Mesothelial cell of epicardium (in vitro differentiated cells): ENCODE data around the gene IL2RA. TPM values are rescaled to one million over a fixed set of nuclear protein-coding genes. Genes with fewer than 3 reads are reported as not detected.

ENCODE experiments used
- DNase-seq, 2 experiments: peaks; one replicate each; pipeline ENCODE4 v3.0.0; 2021; ENCODE audit warnings: low spot score in 2 of 2; ENCODE audit not compliant: unreplicated experiment in 2 of 2
- H3K27ac Mint-ChIP-seq: 2 replicates; pipeline ENCODE4 v1.8.0; 2021; ENCODE audit warnings: mixed read lengths
- H3K27me3 Mint-ChIP-seq: 2 replicates; pipeline ENCODE4 v1.8.0; 2021; ENCODE audit warnings: low read depth, mixed read lengths
- H3K36me3 Mint-ChIP-seq: 2 replicates; pipeline ENCODE4 v1.8.0; 2021; ENCODE audit warnings: mixed read lengths
- H3K4me1 Mint-ChIP-seq: 2 replicates; pipeline ENCODE4 v1.8.0; 2021; ENCODE audit warnings: mixed read lengths
- H3K4me3 Mint-ChIP-seq: 2 replicates; pipeline ENCODE4 v1.8.0; 2021; ENCODE audit warnings: mild to moderate bottlenecking, moderate library complexity, mixed read lengths
- H3K9me3 Mint-ChIP-seq: 2 replicates; pipeline ENCODE4 v1.8.0; 2021; ENCODE audit warnings: mixed read lengths
- total RNA-seq: library from RNA; stranded (reverse); gene quantifications from 3 replicates; pipeline ENCODE4 v1.2.1, GENCODE V29; 2021
- TF ChIP-seq, protein P1 (sequence below): fragments of 200-600 bp; sonication (generic); IDR thresholded peaks from one replicate; pipeline ENCODE4 v1.5.0; 2021; ENCODE audit warnings: antibody characterized with exemption; ENCODE audit not compliant: unreplicated experiment

The IL2RA gene
- total RNA-seq, 1 donor from 2014 or later = not detected

GRCh38 chr10:6035931-6036575 lies 26.1 kb downstream of the IL2RA start:
- Mint-ChIP-seq H3K36me3 (no peaks in the 10 kb centered on the region), H3K9me3 (peaks cover 18% of the 10 kb centered on the region), H3K27ac (no peak overlapping the region), H3K4me3 (no peak overlapping the region), H3K4me1 (no peaks in the 10 kb centered on the region), H3K27me3 (peaks cover 11% of the 10 kb centered on the region)
- no peak for DNase-seq
- TF ChIP-seq, protein P1, sequence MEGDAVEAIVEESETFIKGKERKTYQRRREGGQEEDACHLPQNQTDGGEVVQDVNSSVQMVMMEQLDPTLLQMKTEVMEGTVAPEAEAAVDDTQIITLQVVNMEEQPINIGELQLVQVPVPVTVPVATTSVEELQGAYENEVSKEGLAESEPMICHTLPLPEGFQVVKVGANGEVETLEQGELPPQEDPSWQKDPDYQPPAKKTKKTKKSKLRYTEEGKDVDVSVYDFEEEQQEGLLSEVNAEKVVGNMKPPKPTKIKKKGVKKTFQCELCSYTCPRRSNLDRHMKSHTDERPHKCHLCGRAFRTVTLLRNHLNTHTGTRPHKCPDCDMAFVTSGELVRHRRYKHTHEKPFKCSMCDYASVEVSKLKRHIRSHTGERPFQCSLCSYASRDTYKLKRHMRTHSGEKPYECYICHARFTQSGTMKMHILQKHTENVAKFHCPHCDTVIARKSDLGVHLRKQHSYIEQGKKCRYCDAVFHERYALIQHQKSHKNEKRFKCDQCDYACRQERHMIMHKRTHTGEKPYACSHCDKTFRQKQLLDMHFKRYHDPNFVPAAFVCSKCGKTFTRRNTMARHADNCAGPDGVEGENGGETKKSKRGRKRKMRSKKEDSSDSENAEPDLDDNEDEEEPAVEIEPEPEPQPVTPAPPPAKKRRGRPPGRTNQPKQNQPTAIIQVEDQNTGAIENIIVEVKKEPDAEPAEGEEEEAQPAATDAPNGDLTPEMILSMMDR = no peak

DNA sequence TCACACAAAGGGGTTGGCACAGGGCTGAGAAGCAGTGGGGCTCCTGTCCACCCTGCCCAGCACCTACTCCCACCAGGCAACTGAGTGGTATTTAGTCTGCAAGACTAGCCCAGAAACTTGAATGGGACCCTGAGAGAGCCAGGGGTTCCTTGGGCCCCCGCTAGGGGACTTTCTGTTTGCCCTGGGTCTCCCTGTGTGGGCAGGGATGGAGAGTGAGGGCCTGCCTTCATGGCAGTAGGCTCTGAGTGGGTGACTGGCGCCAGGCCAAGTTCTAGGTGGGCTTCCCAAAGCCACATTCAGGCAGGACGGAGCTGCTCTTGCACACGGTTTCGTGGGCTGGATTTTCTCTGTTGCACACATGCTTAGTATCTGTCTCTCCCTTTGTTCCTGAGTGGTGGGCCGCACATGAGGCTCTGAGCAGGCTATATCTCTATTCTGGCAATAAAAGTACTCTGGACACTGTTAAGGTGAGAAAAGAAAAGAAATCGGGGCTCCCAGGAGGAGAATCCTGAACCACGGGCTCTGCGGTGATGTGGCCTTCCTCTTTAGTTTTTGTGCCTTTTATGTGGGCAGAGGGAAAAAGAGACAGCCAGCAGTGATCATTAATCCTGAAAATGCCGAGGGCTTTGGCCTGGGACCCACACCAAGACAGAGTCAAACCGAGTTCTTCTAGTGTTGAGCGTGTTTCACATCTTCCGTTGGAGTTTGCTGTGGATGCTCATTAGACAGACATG lies 26.9 kb downstream of the IL2RA start:
- DNase-seq = no peak
- Mint-ChIP-seq H3K4me1 (no peaks in the 10 kb centered on the region), H3K27me3 (peaks cover 11% of the 10 kb centered on the region), H3K9me3 (peaks cover 26% of the 10 kb centered on the region), H3K36me3 (no peaks in the 10 kb centered on the region), H3K27ac (no peak overlapping the region), H3K4me3 (no peak overlapping the region)
- TF ChIP-seq, protein P1 = no peak

DNA sequence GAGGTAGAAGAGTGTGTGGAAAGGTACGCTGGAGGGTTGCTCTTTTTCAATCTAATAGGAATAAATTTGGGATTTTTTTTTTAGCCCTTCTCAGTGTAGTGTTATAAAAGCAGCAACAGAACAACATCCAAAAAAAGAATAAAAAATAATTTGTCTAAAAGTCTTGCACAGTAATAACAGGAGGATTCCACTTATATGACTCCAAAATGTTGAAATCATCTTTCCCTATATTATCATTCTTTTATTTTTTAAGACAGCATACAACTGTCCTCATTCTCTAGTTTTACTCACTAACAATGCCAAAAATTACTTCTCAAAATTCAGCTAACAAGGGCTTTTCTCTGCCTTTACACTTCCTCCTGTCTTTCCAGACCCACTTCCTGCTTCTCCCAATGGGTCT lies 27.8 kb downstream of the IL2RA start:
- Mint-ChIP-seq H3K27me3 (peaks cover 11% of the 10 kb centered on the region), H3K27ac (no peak overlapping the region), H3K4me1 (no peaks in the 10 kb centered on the region), H3K4me3 (no peak overlapping the region), H3K36me3 (peaks cover 3% of the 10 kb centered on the region), H3K9me3 (peaks cover 29% of the 10 kb centered on the region)
- TF ChIP-seq, protein P1 = no peak
- no peak for DNase-seq

DNA sequence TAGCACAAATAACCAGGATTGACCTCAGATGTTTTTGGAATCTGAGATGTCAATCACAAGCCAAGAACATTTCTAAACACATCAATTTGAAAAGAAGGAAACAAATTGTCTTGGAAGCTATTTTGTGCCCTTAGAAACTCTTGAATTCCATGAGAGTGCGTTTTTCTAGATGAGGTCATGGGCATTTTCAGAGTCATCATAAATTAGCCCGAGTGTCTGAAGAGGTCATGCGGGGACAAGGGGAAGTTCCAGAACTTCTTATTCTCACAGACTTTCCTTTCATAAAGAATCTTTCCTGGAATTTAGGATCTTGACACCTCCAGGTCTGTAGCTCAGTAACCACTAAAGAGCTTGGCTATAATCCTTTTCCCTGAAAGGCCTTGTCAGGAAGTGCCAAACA lies 28.2 kb downstream of the IL2RA start:
- no peak for DNase-seq
- Mint-ChIP-seq H3K36me3 (peaks cover 3% of the 10 kb centered on the region), H3K27ac (no peak overlapping the region), H3K9me3 (peaks cover 25% of the 10 kb centered on the region), H3K4me1 (no peaks in the 10 kb centered on the region), H3K4me3 (no peak overlapping the region), H3K27me3 (peaks cover 9% of the 10 kb centered on the region)
- TF ChIP-seq, protein P1 = no peak

GRCh38 chr10:6030940-6031339 lies 31.2 kb downstream of the IL2RA start:
- no peak overlapping the region for H3K27ac Mint-ChIP-seq
- no peaks in the 10 kb centered on the region for H3K4me1 Mint-ChIP-seq
- H3K27me3 Mint-ChIP-seq = peaks cover 6% of the 10 kb centered on the region
- H3K36me3 Mint-ChIP-seq = peaks cover 3% of the 10 kb centered on the region
- TF ChIP-seq, protein P1 = no peak
- no peak for DNase-seq
- peaks cover 18% of the 10 kb centered on the region for H3K9me3 Mint-ChIP-seq
- no peak overlapping the region for H3K4me3 Mint-ChIP-seq
